Measurements from ENCODE around the gene GKN2.

- TF ChIP-seq CTCF (IDR thresholded peaks at IDR 0.05) (no peak), POLR2AphosphoS5 (IDR thresholded peaks at IDR 0.05; ENCODE audit: low read depth, low read length) (no peak), TCF7L2 (IDR thresholded peaks at IDR 0.05; ENCODE audit: low read depth, low read length) (no peak), REST (IDR thresholded peaks at IDR 0.05; ENCODE audit: insufficient read depth in 1 of 2, low read depth in 2 of 2, low read length in 1 of 2) (no peak), SIN3A (IDR thresholded peaks at IDR 0.05; ENCODE audit: borderline replicate concordance, insufficient read depth, low read depth, low read length) (no peak)
Measured at GRCh38 chr2:68952887-68953521, at the start of gene GKN2.
